H7 (cell line): ENCODE results near the gene PAPPA2. TPM values are rescaled to one million over a fixed set of nuclear protein-coding genes. Genes with fewer than 3 reads are reported as not detected.

Experiments used
- DNase-seq: peaks from one replicate; pipeline ENCODE4 v3.0.0; 2012
- H3K27me3 ChIP-seq: 2 replicates; pipeline ENCODE4 v1.6.0; 2011; ENCODE audit warnings: mild to moderate bottlenecking, low read length; ENCODE audit not compliant: control insufficient read depth, insufficient read depth
- H3K36me3 ChIP-seq: replicated peaks from 2 replicates; pipeline ENCODE4 v1.5.1; 2011; ENCODE audit warnings: low read length; ENCODE audit not compliant: control insufficient read depth, insufficient read depth
- H3K4me3 ChIP-seq: 2 replicates; pipeline ENCODE4 v1.5.1; 2011; ENCODE audit warnings: low read depth, mild to moderate bottlenecking, control low read depth, low read length, moderate library complexity; ENCODE audit not compliant: insufficient read depth
- total RNA-seq: library from RNA; depleted of rRNA; stranded (reverse); fragments of >200 nt; shearing (Covaris generic); gene quantifications from 2 replicates; pipeline ENCODE4 v1.2.3, GENCODE V29; 2014

The PAPPA2 gene
- total RNA-seq, 1 experiment from 2014 or later: 0.45 TPM

GRCh38 chr1:176694713-176695112 lies 231.7 kb downstream of the PAPPA2 start:
- H3K4me3 ChIP-seq: no peak overlapping the region
- no peak for DNase-seq
- no peaks in the 10 kb centered on the region for H3K27me3 ChIP-seq

DNA sequence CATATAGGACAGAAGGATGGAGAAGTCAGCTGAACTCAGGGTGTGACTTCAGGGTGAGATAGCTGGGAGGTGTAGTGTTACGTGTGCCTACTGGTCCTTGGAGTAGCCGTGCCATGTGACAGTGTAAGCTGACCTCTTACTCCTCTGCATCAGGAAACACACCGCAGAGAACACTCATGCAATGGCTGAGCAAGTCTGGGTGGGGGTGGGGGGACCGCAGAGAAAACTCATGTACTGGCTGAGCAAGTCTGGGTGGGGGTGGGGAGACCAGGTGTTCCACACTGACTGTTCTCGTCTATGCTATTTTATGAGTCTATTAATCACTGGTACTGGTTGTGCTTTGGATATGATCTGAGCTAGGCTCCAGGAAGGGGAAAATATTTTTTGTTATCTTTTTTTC lies 233.1 kb downstream of the PAPPA2 start:
- no peak overlapping the region for H3K4me3 ChIP-seq
- no peaks in the 10 kb centered on the region for H3K27me3 ChIP-seq
- DNase-seq: peak; percentile 8
- no peaks in the 10 kb centered on the region for H3K36me3 ChIP-seq

More at GRCh38 chr1:176694713-176695112, 231.7 kb downstream of the PAPPA2 start:
- H3K36me3 ChIP-seq: no peaks in the 10 kb centered on the region

GRCh38 chr1:176696689-176697088 lies 233.7 kb downstream of the PAPPA2 start:
- H3K36me3 ChIP-seq: no peaks in the 10 kb centered on the region
- no peak overlapping the region for H3K4me3 ChIP-seq
- DNase-seq: no peak
- H3K27me3 ChIP-seq: no peaks in the 10 kb centered on the region

DNA sequence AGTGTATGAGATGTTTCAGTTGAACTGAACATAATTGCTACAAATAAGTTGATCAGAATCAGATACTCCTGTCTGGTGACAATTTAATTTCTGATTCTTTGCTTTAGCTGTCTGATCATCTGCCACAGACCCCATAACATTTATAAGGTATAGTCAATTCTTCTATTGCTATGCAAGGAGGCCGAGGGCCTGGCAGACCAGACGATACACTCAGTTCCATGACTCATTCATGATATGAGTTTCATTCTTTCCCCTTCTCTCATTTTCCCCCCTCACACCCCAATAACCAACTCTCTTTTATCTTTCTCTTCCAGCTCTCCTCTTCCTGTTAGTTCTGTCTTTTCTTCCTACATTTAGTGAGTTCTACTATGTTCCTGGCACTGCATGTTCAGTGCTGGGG lies 236.8 kb downstream of the PAPPA2 start:
- Histone ChIP-seq H3K36me3 (no peaks in the 10 kb centered on the region), H3K4me3 (no peak overlapping the region), H3K27me3 (no peaks in the 10 kb centered on the region)
- DNase-seq: no peak

- no peak overlapping the region for H3K4me3 ChIP-seq
- no peak for DNase-seq
- H3K27me3 ChIP-seq: no peaks in the 10 kb centered on the region
- H3K36me3 ChIP-seq: no peaks in the 10 kb centered on the region
These were observed 238.3 kb downstream of the PAPPA2 start for GRCh38 chr1:176701151-176701866.

GRCh38 chr1:176702901-176703300 lies 239.9 kb downstream of the PAPPA2 start:
- Histone ChIP-seq H3K36me3 (no peaks in the 10 kb centered on the region), H3K27me3 (no peaks in the 10 kb centered on the region), H3K4me3 (no peak overlapping the region)
- no peak for DNase-seq

DNA sequence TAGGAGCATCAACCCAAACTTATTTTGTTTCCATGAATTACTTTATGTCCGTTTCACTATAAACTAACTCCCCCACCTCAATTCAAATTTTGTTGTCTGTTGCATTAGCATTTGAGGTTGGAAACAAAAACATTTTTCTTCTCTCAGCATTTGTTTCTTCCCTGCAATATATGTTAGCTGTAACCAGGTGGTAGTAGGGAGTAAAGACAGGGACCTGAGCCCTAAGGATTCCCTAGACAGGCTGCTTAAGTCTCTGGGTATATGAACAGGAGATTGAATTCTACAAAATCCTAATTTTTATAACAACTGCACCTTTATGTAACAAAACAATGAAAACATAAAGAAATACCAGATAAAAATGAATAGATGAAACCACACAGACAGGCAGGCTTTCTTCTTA lies 242.6 kb downstream of the PAPPA2 start:
- Histone ChIP-seq H3K36me3 (no peaks in the 10 kb centered on the region), H3K4me3 (no peak overlapping the region), H3K27me3 (no peaks in the 10 kb centered on the region)
- peak; percentile 4 for DNase-seq

- no peak overlapping the region for H3K4me3 ChIP-seq
- H3K27me3 ChIP-seq: no peaks in the 10 kb centered on the region
- H3K36me3 ChIP-seq: no peaks in the 10 kb centered on the region
- no peak for DNase-seq
These were observed 254.2 kb downstream of the PAPPA2 start for GRCh38 chr1:176717066-176717750.

- Histone ChIP-seq H3K27me3 (no peaks in the 10 kb centered on the region), H3K4me3 (no peak overlapping the region), H3K36me3 (no peaks in the 10 kb centered on the region)
- no peak for DNase-seq
These were observed 256.5 kb downstream of the PAPPA2 start for GRCh38 chr1:176719447-176719846.

DNA sequence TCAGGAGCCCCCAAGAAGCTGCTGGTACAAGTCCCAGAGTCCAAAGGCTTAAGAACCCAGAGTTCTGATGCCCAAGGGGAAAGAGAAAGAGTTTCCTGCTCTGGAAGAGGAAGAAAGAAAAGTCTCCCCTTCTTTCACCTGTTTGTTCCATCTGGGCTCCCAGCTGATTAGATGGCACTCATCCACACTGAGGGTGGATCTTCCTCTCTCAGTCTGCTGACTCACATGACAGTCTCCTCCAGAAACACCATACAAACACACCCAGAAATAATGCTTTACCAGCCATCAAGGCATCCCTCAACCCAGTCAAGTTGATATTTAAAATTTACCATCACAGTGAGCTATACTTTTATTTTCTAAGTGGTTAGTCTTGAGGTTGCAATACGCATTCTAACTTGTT lies 257.9 kb downstream of the PAPPA2 start:
- H3K27me3 ChIP-seq: no peaks in the 10 kb centered on the region
- no peaks in the 10 kb centered on the region for H3K36me3 ChIP-seq
- no peak for DNase-seq
- no peak overlapping the region for H3K4me3 ChIP-seq

DNA sequence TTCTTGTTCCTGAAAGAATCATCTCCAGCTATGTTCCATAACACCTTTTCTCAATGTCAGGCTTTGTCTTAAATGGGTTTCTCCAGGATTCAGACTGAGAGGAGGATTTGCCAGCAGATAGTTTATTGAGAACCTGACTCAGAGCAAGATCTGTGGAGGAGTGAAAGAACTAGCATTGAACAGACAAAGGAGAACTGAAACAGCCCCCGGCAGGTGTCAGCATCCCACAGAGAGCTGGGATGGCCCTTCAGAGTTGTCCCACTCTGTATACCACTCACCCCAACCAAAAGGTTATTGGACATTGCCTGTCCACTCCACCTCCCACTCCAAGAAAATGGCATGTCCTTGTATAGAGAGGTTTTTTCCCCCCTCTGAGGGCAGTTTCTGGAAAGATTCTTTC lies 270.7 kb downstream of the PAPPA2 start:
- Histone ChIP-seq H3K36me3 (no peaks in the 10 kb centered on the region), H3K4me3 (no peak overlapping the region), H3K27me3 (no peaks in the 10 kb centered on the region)
- DNase-seq: no peak

GRCh38 chr1:176735201-176735600 lies 272.2 kb downstream of the PAPPA2 start:
- H3K27me3 ChIP-seq: no peaks in the 10 kb centered on the region
- no peak for DNase-seq
- H3K4me3 ChIP-seq: no peak overlapping the region
- H3K36me3 ChIP-seq: no peaks in the 10 kb centered on the region

DNA sequence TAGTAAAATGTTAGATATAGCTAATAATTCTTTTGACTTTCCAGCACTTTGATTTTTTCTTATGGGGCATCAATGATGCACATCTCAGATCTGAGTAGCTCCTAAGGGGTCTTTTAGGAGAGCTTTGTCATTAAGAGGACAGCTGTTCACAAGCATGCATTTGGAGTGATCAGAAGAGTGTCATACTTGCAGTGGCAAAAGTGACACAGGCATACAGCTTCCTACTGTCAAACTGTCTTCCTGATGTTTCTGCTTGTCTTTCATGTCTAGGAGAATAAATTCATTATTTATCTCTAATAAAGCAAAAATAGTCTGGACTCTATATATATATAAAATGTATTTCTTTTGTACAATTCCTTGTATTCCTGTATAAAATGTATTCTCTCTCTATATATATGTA lies 273.0 kb downstream of the PAPPA2 start:
- no peaks in the 10 kb centered on the region for H3K36me3 ChIP-seq
- H3K4me3 ChIP-seq: no peak overlapping the region
- DNase-seq: no peak

GRCh38 chr1:176741181-176741580 lies 278.2 kb downstream of the PAPPA2 start:
- Histone ChIP-seq H3K27me3 (no peaks in the 10 kb centered on the region), H3K4me3 (no peak overlapping the region), H3K36me3 (no peaks in the 10 kb centered on the region)
- DNase-seq: no peak

More for the DNA sequence above, 273.0 kb downstream of the PAPPA2 start:
- H3K27me3 ChIP-seq: no peaks in the 10 kb centered on the region

DNA sequence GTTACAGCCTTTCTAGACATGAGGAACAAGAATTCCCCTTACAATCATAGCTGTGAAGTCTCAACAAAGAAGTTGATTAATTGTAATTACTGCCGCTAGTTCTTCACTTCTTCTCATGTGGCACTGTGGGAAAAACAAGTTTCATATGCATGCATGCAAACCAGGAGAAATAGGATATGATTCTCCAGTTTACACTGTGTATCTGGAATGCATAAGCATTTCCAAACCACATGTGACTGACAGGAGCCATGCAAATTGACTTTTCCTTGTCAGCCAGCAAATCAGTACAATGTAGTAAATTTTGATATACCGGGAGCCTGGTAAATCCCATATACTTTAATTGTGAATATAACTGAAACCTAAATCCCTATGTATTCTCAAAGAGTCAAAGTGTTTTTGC lies 279.3 kb downstream of the PAPPA2 start:
- Histone ChIP-seq H3K36me3 (no peaks in the 10 kb centered on the region), H3K4me3 (no peak overlapping the region), H3K27me3 (no peaks in the 10 kb centered on the region)
- DNase-seq: no peak
